NT2/D1 (cell line): ENCODE results near the gene RILP.

Experiments used
- SUZ12 ChIP-seq: IDR thresholded peaks from 2 replicates; pipeline ENCODE4 v1.6.1; 2011; ENCODE audit not compliant: insufficient read length, insufficient read depth; ENCODE audit errors: extremely low read depth
- YY1 ChIP-seq: IDR thresholded peaks from 2 replicates; pipeline ENCODE4 v1.6.1; 2011; ENCODE audit not compliant: insufficient read length, insufficient read depth
- ZNF274 ChIP-seq: IDR thresholded peaks from 2 replicates; pipeline ENCODE4 v1.6.1; 2011; ENCODE audit warnings: mild to moderate bottlenecking, low read depth, low read length

DNA sequence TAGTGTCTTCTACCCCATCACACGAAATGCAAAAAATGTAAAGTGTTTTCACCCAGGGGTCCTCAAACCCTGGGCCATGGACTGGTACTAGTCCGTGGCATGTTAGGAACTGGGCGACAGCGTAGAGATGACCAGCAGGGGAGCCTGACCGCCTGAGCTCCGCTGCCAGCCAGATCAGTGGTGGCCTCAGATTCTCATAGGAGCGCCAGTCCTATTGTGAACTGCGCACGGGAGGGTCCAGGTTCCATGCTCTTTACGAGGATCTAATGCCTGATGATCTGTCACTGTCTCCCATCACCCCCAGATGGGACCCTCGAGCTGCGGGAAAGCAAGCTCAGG is 8.6 kb downstream of the RILP start:
- TF ChIP-seq ZNF274 (no peak), SUZ12 (no peak), YY1 (no peak)
